Spleen (tissue), 11 donors: Measurements from ENCODE around the gene TBC1D9B. TPM values are rescaled to one million over a fixed set of nuclear protein-coding genes. Genes with fewer than 3 reads are reported as not detected.

Source experiments
- DNase-seq: peaks from one replicate; pipeline ENCODE4 v3.0.0-alpha.2; 2020
- H3K27ac ChIP-seq, 8 donors: fragments of 200-600 bp; sonication (generic) in 7 of 8; 1 replicate in 4 of 8; 2 replicates in 4 of 8; pipeline versions ENCODE4 v1.5.0 to v1.8.0; 2016 to 2021; ENCODE audit warnings: inconsistent platforms in 4 of 8, mild to moderate bottlenecking in 4 of 8, moderate library complexity in 1 of 8
- H3K27me3 ChIP-seq, 7 donors: fragments of 200-600 bp; sonication (generic) in 6 of 7; replicated peaks in 1 of 7; 1 replicate in 4 of 7; 2 replicates in 3 of 7; pipeline versions ENCODE4 v1.5.0 to v1.8.0; 2016 to 2021; ENCODE audit warnings: inconsistent platforms in 3 of 7, mild to moderate bottlenecking in 1 of 7
- H3K36me3 ChIP-seq, 6 donors: fragments of 200-600 bp; sonication (generic) in 5 of 6; 1 replicate in 4 of 6; 2 replicates in 2 of 6; pipeline versions ENCODE4 v1.5.0 to v1.8.0; 2016 to 2021; ENCODE audit warnings: inconsistent platforms in 2 of 6
- H3K4me1 ChIP-seq, 6 donors: fragments of 200-600 bp; sonication (generic) in 5 of 6; 1 replicate in 3 of 6; 2 replicates in 3 of 6; pipeline versions ENCODE4 v1.5.0 to v1.8.0; 2016 to 2021; ENCODE audit warnings: inconsistent platforms in 3 of 6
- H3K4me3 ChIP-seq, 8 donors: fragments of 200-600 bp; sonication (generic) in 7 of 8; 1 replicate in 4 of 8; 2 replicates in 4 of 8; pipeline versions ENCODE4 v1.5.0 to v1.8.0; 2016 to 2021; ENCODE audit warnings: inconsistent platforms in 4 of 8, mild to moderate bottlenecking in 4 of 8, moderate library complexity in 2 of 8
- H3K9me3 ChIP-seq, 8 donors: fragments of 200-600 bp; sonication (generic) in 7 of 8; 1 replicate in 4 of 8; 2 replicates in 4 of 8; pipeline versions ENCODE4 v1.5.0 to v1.8.0; 2016 to 2021; ENCODE audit warnings: inconsistent platforms in 4 of 8
- CTCF ChIP-seq, 11 experiments: fragments of 200-600 bp in 7 of 11; fragments of 450-650 bp in 4 of 11; sonication (generic) in 4 of 11; IDR thresholded peaks in 8 of 11; conservative IDR thresholded peaks in 3 of 11; 1 replicate in 7 of 11; 2 replicates in 4 of 11; pipeline versions ENCODE4 v1.4.0 to v1.8.0; 2016 to 2021; ENCODE audit warnings: antibody characterized with exemption in 11 of 11, inconsistent platforms in 4 of 11, mild to moderate bottlenecking in 1 of 11
- POLR2A ChIP-seq, 3 donors: fragments of 450-650 bp; IDR thresholded peaks; one replicate each; pipeline ENCODE4 v1.5.1; 2017; ENCODE audit warnings: antibody characterized with exemption in 3 of 3, mild to moderate bottlenecking in 1 of 3
- POLR2AphosphoS5 ChIP-seq, 3 donors: sonication (generic); formaldehyde crosslinking; IDR thresholded peaks; one replicate each; pipeline ENCODE4 v1.5.1; 2017; ENCODE audit warnings: antibody characterized with exemption in 3 of 3
- WGBS, 5 donors: extraction: QIAGEN DNeasy Blood & Tissue Kit in 3 of 5; methylation state at CpG; one replicate each; pipeline versions ENCODE4 v1.1.5 to v1.1.7; 2013 to 2018; 5-methylcytosine and 5-hydroxymethylcytosine counted together
- intact Hi-C: fragments of 100-400 bp; cut with DNase I; formaldehyde crosslinking; loops from one replicate; pipeline ENCODE4 v1.15.0; 2023; ENCODE audit warnings: low total_unique reads
- polyA plus RNA-seq, 3 donors: library from polyadenylated mRNA; stranded (reverse); fragments of 200-250 nt; gene quantifications; one replicate each; pipeline ENCODE4 v1.2.1, GENCODE V29; 2013
- total RNA-seq, 7 donors: library from RNA; depleted of rRNA in 3 of 7; stranded (reverse); fragments of >200 nt in 3 of 7; fragmentation: NEBNext Ultra II Directional in 4 of 7; extraction: Animal tissue kit (Norgen Biotek cat#: 25700) in 4 of 7; gene quantifications; one replicate each; pipeline versions ENCODE4 v1.1.0 to v1.2.1, GENCODE V29; 2016 to 2021
- donor health status: healthy with polysubstance abuse.
- donor health status: DM: no; HTN: no; CAD: no; lungs with moderate emphysema.
- donor health status: DM: no; HTN: no; CAD: no.
- donor health status: Bipolar disorder and iron deficiency.
- donor health status: healthy.
- donor health status: DM: no; HTN: no; CAD: no.
- donor health status: DM: yes; HTN: yes; CAD: no.

TBC1D9B gene
- total and polyA plus RNA-seq, 10 donors = 29.5 to 140 (median 109) TPM

GRCh38 chr5:179879690-179880010 lies 28.0 kb downstream of the TBC1D9B start:
- TF ChIP-seq POLR2A (IDR thresholded peaks at IDR 0.05) (no peak), CTCF (IDR thresholded peaks at IDR 0.05 in 8 of 11, conservative IDR thresholded peaks at IDR 0.05 in 3 of 11) (no peak), POLR2AphosphoS5 (IDR thresholded peaks at IDR 0.05) (no peak)
- Histone ChIP-seq H3K27me3 (no peaks in the 10 kb centered on the region), H3K27ac (no peak overlapping the region), H3K4me1 (no peaks in the 10 kb centered on the region), H3K36me3 (peaks cover 3 to 100% (median 59%) of the 10 kb centered on the region in 6 donors), H3K4me3 (no peak overlapping the region), H3K9me3 (peaks cover 0 to 27% (median 24%) of the 10 kb centered on the region in 8 donors)
- 95 to 99% (median 98%) methylated on average over 12 to 13 of the region's 13 CpGs for WGBS, 5 donors
- intact Hi-C loops = no loop called here
- DNase-seq = peak; percentile 61

DNA sequence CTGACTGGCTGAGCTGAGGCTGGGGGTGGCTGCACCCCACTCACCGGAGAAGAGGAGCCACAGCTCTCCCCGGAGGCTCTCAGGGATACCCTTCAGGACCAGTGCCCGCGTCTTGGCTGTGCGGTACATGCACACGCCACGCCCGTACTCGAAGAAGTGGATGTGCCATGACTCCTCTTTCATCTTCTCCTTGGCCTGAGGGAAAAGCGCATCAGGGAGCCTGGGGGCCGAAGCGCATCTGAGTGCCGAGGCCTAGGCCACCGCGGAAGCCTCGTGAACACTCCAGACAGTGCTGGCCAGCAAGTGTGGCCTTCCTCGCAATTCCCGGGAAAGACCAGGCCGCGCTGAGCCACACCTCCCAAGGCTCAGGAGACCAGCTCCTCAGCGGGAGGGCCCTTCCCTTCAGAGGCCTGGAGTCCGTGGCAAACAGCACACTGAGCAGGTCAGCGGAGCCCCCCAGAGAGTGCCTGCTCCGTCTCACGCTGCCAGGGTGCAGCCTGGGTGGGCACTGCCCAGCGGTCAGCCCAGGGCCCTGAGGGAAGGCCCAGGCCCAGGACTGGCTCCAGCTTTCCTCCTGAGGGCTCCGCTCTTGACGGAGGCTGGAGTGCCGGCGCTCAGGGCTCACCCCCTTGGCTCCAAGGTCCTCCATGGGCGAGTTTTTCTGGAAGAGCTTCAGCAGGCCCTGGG lies 28.6 kb downstream of the TBC1D9B start:
- TF ChIP-seq POLR2A (IDR thresholded peaks at IDR 0.05) = no peak
- no peak for TF ChIP-seq CTCF (IDR thresholded peaks at IDR 0.05 in 8 of 11, conservative IDR thresholded peaks at IDR 0.05 in 3 of 11)
- TF ChIP-seq POLR2AphosphoS5 (IDR thresholded peaks at IDR 0.05) = peak in 1 of 3 donors; percentile 27
- Histone ChIP-seq H3K36me3 (peaks cover 3 to 100% (median 59%) of the 10 kb centered on the region in 6 donors), H3K4me1 (no peaks in the 10 kb centered on the region), H3K27me3 (no peaks in the 10 kb centered on the region), H3K4me3 (no peak overlapping the region), H3K9me3 (peaks cover 0 to 22% (median 21%) of the 10 kb centered on the region in 8 donors), H3K27ac (no peak overlapping the region)
- intact Hi-C loops = no loop called here
- 95 to 98% (median 97%) methylated on average over 19 to 31 of the region's 31 CpGs for WGBS, 5 donors
- peak; percentile 59 for DNase-seq

DNA sequence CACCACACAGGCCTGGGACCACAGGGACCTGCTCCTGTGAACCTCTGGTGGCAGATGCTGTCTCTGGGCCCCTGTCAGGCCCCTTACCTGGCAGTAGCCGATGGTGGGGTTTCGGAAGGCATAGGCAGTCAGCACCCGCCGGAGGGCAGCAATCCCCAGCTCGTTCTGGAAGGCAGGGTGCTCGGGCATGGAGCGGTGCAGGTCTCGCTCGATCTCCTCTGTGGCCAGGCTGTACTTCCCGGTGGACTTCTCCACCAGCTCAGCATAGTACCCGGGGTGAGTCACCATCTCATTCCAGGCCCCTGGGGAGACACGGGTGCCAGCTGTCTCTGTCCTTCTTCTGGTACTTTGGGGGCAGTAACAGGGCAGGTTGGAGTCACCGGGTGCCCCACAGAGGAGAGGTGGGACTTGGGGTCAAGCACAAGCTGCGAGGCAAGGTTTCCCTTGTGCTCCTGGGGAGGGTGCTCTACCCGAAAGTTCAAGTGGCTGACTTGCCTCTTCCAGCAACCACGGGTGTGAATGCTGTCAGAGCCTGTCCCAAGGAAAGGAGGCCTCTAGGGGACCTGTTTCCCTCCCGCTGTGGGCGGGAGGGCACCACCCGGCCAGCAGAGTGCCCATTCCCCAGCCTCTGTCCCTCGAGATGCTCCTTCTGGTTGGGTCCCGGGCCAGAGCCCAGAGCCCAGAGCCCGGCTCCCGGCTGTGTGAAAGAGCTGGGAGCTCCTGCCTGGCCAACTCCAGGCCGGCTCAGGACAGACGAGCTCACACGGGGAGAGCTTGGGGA lies 29.3 kb downstream of the TBC1D9B start:
- H3K27ac ChIP-seq = no peak overlapping the region
- TF ChIP-seq POLR2A (IDR thresholded peaks at IDR 0.05) (no peak), CTCF (IDR thresholded peaks at IDR 0.05 in 8 of 11, conservative IDR thresholded peaks at IDR 0.05 in 3 of 11) (no peak), POLR2AphosphoS5 (IDR thresholded peaks at IDR 0.05) (no peak)
- intact Hi-C loops = no loop called here

GRCh38 chr5:179876610-179876952 lies 31.1 kb downstream of the TBC1D9B start:
- 81 to 90% (median 86%) methylated on average over 3 of the region's 3 CpGs for WGBS, 5 donors

More for the DNA sequence above, 29.3 kb downstream of the TBC1D9B start:
- Histone ChIP-seq H3K4me3 (no peak overlapping the region), H3K9me3 (peaks cover 0 to 15% (median 13%) of the 10 kb centered on the region in 8 donors), H3K27me3 (no peaks in the 10 kb centered on the region), H3K4me1 (no peaks in the 10 kb centered on the region), H3K36me3 (peaks cover 0 to 100% (median 60%) of the 10 kb centered on the region in 6 donors)
- WGBS, 5 donors = 93 to 96% (median 95%) methylated on average over 11 to 26 of the region's 26 CpGs
- DNase-seq = peak; percentile 65

More at GRCh38 chr5:179876610-179876952, 31.1 kb downstream of the TBC1D9B start:
- no peak overlapping the region for H3K27ac ChIP-seq
- no peaks in the 10 kb centered on the region for H3K4me1 ChIP-seq
- H3K4me3 ChIP-seq = no peak overlapping the region
- no peak for TF ChIP-seq POLR2AphosphoS5 (IDR thresholded peaks at IDR 0.05)
- TF ChIP-seq POLR2A (IDR thresholded peaks at IDR 0.05) = no peak
- no peak for TF ChIP-seq CTCF (IDR thresholded peaks at IDR 0.05 in 8 of 11, conservative IDR thresholded peaks at IDR 0.05 in 3 of 11)
- DNase-seq = peak; percentile 5
- no peaks in the 10 kb centered on the region for H3K9me3 ChIP-seq
- H3K27me3 ChIP-seq = no peaks in the 10 kb centered on the region
- intact Hi-C loops = no loop called here
- peaks cover 2 to 98% (median 70%) of the 10 kb centered on the region in 6 donors for H3K36me3 ChIP-seq
